HCT116 (cell line): ENCODE data around the gene GRIA2. TPM values are rescaled to one million over a fixed set of nuclear protein-coding genes. Genes with fewer than 3 reads are reported as not detected.

ENCODE experiments used
- ATAC-seq: fragments of 200-7000 bp; cut with Tn5 transposase; 2 replicates; pipeline ENCODE4 v1.9.1; 2020; ENCODE audit warnings: mild to moderate bottlenecking, moderate library complexity
- BruUV-seq: library from RNA; stranded (reverse); fragments of 400-500 nt; replicated peaks from 2 replicates; lab custom pipeline; 2021; lab: Mats Ljungman, UMichigan
- CTCF ChIA-PET: fragments of 300-600 bp; sonication (Branson Sonifier 250); formaldehyde crosslinking; loops from one replicate; lab custom pipeline; 2021; ENCODE audit warnings: antibody characterized with exemption; lab: Charles Lee
- POLR2A ChIA-PET: fragments of 300-600, 350-600 bp; sonication (Branson Sonifier 250); formaldehyde crosslinking; loops from one replicate; lab custom pipeline; 2021; ENCODE audit warnings: antibody characterized with exemption; lab: Charles Lee
- RAD21 ChIA-PET, 2 experiments: fragments of 300-600 bp; sonication (Branson Sonifier 250); formaldehyde crosslinking; loops; one replicate each; lab custom pipeline; 2023; ENCODE audit warnings: low total read pairs in 2 of 2; ENCODE audit not compliant: uncharacterized antibody in 2 of 2, unreplicated experiment in 2 of 2, low non-redundant PET in 1 of 2; lab: Charles Lee
- DNase-seq: peaks from one replicate; pipeline ENCODE4 v3.0.0-alpha.2; 2010; ENCODE audit warnings: low read depth, low spot score
- H2AFZ ChIP-seq: fragments of 200-600 bp; shearing (Covaris generic), sonication (generic); 2 replicates; pipeline ENCODE4 v1.6.1; 2017; ENCODE audit warnings: low read depth, mixed run types, mixed read lengths, antibody characterized with exemption, low read length; ENCODE audit not compliant: poor library complexity, severe bottlenecking
- H3K27ac ChIP-seq: 2 replicates; pipeline ENCODE4 v1.5.1; 2012; ENCODE audit warnings: low read depth, low read length
- H3K27me3 ChIP-seq: fragments of 200-600 bp; sonication (generic); 2 replicates; pipeline ENCODE4 v1.6.1; 2016; ENCODE audit warnings: mixed run types, low read length, mixed read lengths; ENCODE audit not compliant: insufficient read depth
- H3K36me3 ChIP-seq, 2 experiments: fragments of 200-500 bp in 1 of 2; fragments of 200-600 bp in 1 of 2; sonication (Bioruptor generic) in 1 of 2; sonication (generic) in 1 of 2; 2 replicates each; pipeline versions ENCODE4 v1.5.1 to v1.6.1; 2014 to 2016; ENCODE audit warnings: low read length in 2 of 2, inconsistent platforms in 1 of 2, mixed read lengths in 1 of 2, mixed run types in 1 of 2; ENCODE audit not compliant: insufficient read depth in 2 of 2, control insufficient read depth in 1 of 2
- H3K4me1 ChIP-seq, 2 experiments: fragments of 200-600 bp in 1 of 2; sonication (generic) in 1 of 2; 2 replicates each; pipeline versions ENCODE4 v1.5.1 to v1.6.1; 2012 to 2017; ENCODE audit warnings: low read length in 2 of 2, inconsistent platforms in 1 of 2, mild to moderate bottlenecking in 1 of 2, mixed read lengths in 1 of 2, mixed run types in 1 of 2, moderate library complexity in 1 of 2; ENCODE audit not compliant: insufficient read depth in 2 of 2, control insufficient read depth in 1 of 2
- H3K4me2 ChIP-seq: fragments of 200-600 bp; sonication (generic); 2 replicates; pipeline ENCODE4 v1.6.1; 2017; ENCODE audit warnings: mixed run types, low read length, mixed read lengths
- H3K4me3 ChIP-seq, 2 experiments: fragments of 200-600 bp in 1 of 2; sonication (generic) in 1 of 2; replicated peaks in 1 of 2; 2 replicates each; pipeline ENCODE4 v1.5.1; 2011 to 2016; ENCODE audit warnings: low read length in 2 of 2, control low read depth in 1 of 2, low read depth in 1 of 2, mild to moderate bottlenecking in 1 of 2, mixed read lengths in 1 of 2, mixed run types in 1 of 2
- H3K79me2 ChIP-seq: fragments of 200-600 bp; sonication (generic); 2 replicates; pipeline ENCODE4 v1.6.1; 2017; ENCODE audit warnings: mild to moderate bottlenecking, mixed run types, low read length, moderate library complexity, mixed read lengths; ENCODE audit not compliant: insufficient read depth
- H3K9ac ChIP-seq: fragments of 200-600 bp; sonication (generic); 2 replicates; pipeline ENCODE4 v1.6.1; 2016; ENCODE audit warnings: low read length, mixed read lengths
- H3K9me2 ChIP-seq: fragments of 200-600 bp; sonication (generic), shearing (Covaris generic); 2 replicates; pipeline ENCODE4 v1.6.1; 2017; ENCODE audit warnings: mixed run types, mild to moderate bottlenecking, moderate library complexity; ENCODE audit not compliant: insufficient read depth
- H3K9me3 ChIP-seq, 2 experiments: fragments of 200-500 bp in 1 of 2; fragments of 200-600 bp in 1 of 2; sonication (Bioruptor generic) in 1 of 2; sonication (generic) in 1 of 2; 2 replicates each; pipeline ENCODE4 v1.6.1; 2014 to 2017; ENCODE audit warnings: low read length in 2 of 2, mixed read lengths in 2 of 2, inconsistent platforms in 1 of 2, low read depth in 1 of 2, mild to moderate bottlenecking in 1 of 2, mixed run types in 1 of 2, moderate library complexity in 1 of 2; ENCODE audit not compliant: control insufficient read depth in 1 of 2, insufficient read depth in 1 of 2
- H4K20me1 ChIP-seq: fragments of 200-600 bp; sonication (generic), shearing (Covaris generic); 2 replicates; pipeline ENCODE4 v1.6.1; 2017; ENCODE audit warnings: mixed run types, mild to moderate bottlenecking, moderate library complexity; ENCODE audit not compliant: insufficient read depth
- CEBPB ChIP-seq: IDR thresholded peaks from 2 replicates; pipeline ENCODE4 v1.6.1; 2012; ENCODE audit warnings: low read depth
- EGR1 ChIP-seq: IDR thresholded peaks from 2 replicates; pipeline ENCODE4 v1.6.1; 2012; ENCODE audit warnings: low read depth
- ELF1 ChIP-seq: IDR thresholded peaks from 2 replicates; pipeline ENCODE4 v1.6.1; 2012; ENCODE audit warnings: low read depth, borderline replicate concordance
- EZH2 ChIP-seq: fragments of 200-600 bp; sonication (generic); IDR thresholded peaks from 2 replicates; pipeline ENCODE4 v1.6.1; 2017; ENCODE audit warnings: antibody characterized with exemption, mixed run types
- EZH2phosphoT487 ChIP-seq: fragments of 200-600 bp; IDR thresholded peaks from 2 replicates; pipeline ENCODE4 v1.6.1; 2018; ENCODE audit warnings: antibody characterized with exemption, borderline replicate concordance
- SP1 ChIP-seq: IDR thresholded peaks from 2 replicates; pipeline ENCODE4 v1.6.1; 2012; ENCODE audit warnings: low read depth
- SRF ChIP-seq: IDR thresholded peaks from 2 replicates; pipeline ENCODE4 v1.6.1; 2012; ENCODE audit warnings: low read depth
- TCF7L2 ChIP-seq: IDR thresholded peaks from 2 replicates; pipeline ENCODE4 v1.7.0; 2011; ENCODE audit warnings: borderline replicate concordance, inconsistent platforms; ENCODE audit not compliant: insufficient read depth, insufficient read length; ENCODE audit errors: extremely low read depth
- ZFX ChIP-seq: fragments of 450-650 bp; IDR thresholded peaks from 2 replicates; pipeline ENCODE4 v1.6.1; 2017
- ZNF274 ChIP-seq: fragments of 200-500 bp; sonication (Bioruptor generic); IDR thresholded peaks from 2 replicates; pipeline ENCODE4 v1.6.1; 2014; ENCODE audit warnings: mild to moderate bottlenecking, low read depth, low read length, inconsistent platforms
- intact Hi-C: fragments of 100-400 bp; cut with micrococcal nuclease; formaldehyde crosslinking; loops from 2 replicates; pipeline ENCODE4 v1.10.0; 2022
- total RNA-seq: library from RNA; stranded (reverse); gene quantifications from one replicate; pipeline ENCODE4 v1.2.1, GENCODE V29; 2021; ENCODE audit not compliant: unreplicated experiment
- TF ChIP-seq, protein P1 (sequence below): IDR thresholded peaks from 2 replicates; pipeline ENCODE4 v1.6.1; 2012
- TF ChIP-seq, protein P2 (sequence below), 3 experiments: fragments of 200-600 bp in 1 of 3; sonication (generic) in 1 of 3; IDR thresholded peaks in 2 of 3; conservative IDR thresholded peaks in 1 of 3; 2 replicates each; pipeline ENCODE4 v1.5.1; 2012 to 2017; ENCODE audit warnings: low read depth in 2 of 3, low read length in 2 of 3, antibody characterized with exemption in 1 of 3, borderline replicate concordance in 1 of 3, control low read depth in 1 of 3, mild to moderate bottlenecking in 1 of 3, mixed read lengths in 1 of 3, mixed run types in 1 of 3, moderate library complexity in 1 of 3; ENCODE audit not compliant: insufficient read depth in 1 of 3

Gene GRIA2
- total RNA-seq, 1 experiment from 2014 or later = not detected

DNA sequence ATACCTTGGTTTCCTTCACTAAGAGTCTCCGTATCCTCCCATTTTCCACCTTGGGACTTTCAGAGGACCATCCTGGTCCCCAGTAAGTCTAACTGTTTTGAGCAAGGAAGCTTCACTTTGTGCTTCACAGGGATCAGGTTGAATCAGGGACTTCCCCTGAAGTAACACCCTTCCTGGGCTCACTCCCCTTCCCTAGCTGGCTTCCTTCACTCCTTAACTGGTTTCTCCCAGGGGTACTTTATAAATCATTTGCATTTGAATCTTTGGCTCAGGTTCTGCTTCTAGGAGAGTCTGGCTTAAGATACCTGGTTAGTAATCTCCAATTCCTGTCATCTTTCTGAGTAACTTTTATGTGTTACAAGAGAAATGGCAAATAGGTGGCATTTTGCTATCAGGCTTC is 24.5 kb upstream of the GRIA2 start:
- no peak for DNase-seq
- Histone ChIP-seq H3K4me3 (no peak overlapping the region), H3K9me3 (no peaks in the 10 kb centered on the region), H4K20me1 (no peaks in the 10 kb centered on the region), H3K4me1 (no peaks in the 10 kb centered on the region), H3K27ac (no peak overlapping the region), H2AFZ (no peak overlapping the region), H3K9ac (no peak overlapping the region), H3K9me2 (0 out of 2 replicates have a peak, but pooled peaks cover 5% of the 10 kb centered on the region), H3K27me3 (no peaks in the 10 kb centered on the region), H3K79me2 (no peaks in the 10 kb centered on the region), H3K36me3 (no peaks in the 10 kb centered on the region), H3K4me2 (no peak overlapping the region)
- ChIA-PET RAD21 (no interaction called here), CTCF (no interaction called here), POLR2A (no interaction called here)
- no peak for ATAC-seq
- no TSS peak for BruUV-seq
- TF ChIP-seq EGR1 (no peak), CEBPB (no peak), ZNF274 (no peak), ZFX (no peak), EZH2 (no peak), EZH2phosphoT487 (no peak), ELF1 (no peak), TCF7L2 (no peak), SRF (no peak), SP1 (no peak)
- TF ChIP-seq, protein P1, sequence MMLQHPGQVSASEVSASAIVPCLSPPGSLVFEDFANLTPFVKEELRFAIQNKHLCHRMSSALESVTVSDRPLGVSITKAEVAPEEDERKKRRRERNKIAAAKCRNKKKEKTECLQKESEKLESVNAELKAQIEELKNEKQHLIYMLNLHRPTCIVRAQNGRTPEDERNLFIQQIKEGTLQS = no peak
- TF ChIP-seq, protein P2, sequence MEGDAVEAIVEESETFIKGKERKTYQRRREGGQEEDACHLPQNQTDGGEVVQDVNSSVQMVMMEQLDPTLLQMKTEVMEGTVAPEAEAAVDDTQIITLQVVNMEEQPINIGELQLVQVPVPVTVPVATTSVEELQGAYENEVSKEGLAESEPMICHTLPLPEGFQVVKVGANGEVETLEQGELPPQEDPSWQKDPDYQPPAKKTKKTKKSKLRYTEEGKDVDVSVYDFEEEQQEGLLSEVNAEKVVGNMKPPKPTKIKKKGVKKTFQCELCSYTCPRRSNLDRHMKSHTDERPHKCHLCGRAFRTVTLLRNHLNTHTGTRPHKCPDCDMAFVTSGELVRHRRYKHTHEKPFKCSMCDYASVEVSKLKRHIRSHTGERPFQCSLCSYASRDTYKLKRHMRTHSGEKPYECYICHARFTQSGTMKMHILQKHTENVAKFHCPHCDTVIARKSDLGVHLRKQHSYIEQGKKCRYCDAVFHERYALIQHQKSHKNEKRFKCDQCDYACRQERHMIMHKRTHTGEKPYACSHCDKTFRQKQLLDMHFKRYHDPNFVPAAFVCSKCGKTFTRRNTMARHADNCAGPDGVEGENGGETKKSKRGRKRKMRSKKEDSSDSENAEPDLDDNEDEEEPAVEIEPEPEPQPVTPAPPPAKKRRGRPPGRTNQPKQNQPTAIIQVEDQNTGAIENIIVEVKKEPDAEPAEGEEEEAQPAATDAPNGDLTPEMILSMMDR (IDR thresholded peaks at IDR 0.05 in 2 of 3, conservative IDR thresholded peaks at IDR 0.05 in 1 of 3; ENCODE audit: borderline replicate concordance in 1 of 3, insufficient read depth in 1 of 3, low read depth in 2 of 3, low read length in 2 of 3) = no peak
- intact Hi-C loops = no loop called here
